TTC549 (cell line): ENCODE measurements around the gene CALHM5.
A peak's percentile ranks its signal among the peaks of the same experiment; 100 is the strongest.
"Not testable (repeated sequence)": the region's sequence is repeated elsewhere in the genome, so short reads cannot be mapped to it uniquely, and the experiment has no call there.

ENCODE experiments used
- FAIRE-seq: peaks from 2 replicates; lab custom pipeline; 2012; peaks lifted over from hg19 to GRCh38; lab: Jason Lieb, UNC

Gene CALHM5, protein sequence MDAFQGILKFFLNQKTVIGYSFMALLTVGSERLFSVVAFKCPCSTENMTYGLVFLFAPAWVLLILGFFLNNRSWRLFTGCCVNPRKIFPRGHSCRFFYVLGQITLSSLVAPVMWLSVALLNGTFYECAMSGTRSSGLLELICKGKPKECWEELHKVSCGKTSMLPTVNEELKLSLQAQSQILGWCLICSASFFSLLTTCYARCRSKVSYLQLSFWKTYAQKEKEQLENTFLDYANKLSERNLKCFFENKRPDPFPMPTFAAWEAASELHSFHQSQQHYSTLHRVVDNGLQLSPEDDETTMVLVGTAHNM

DNA sequence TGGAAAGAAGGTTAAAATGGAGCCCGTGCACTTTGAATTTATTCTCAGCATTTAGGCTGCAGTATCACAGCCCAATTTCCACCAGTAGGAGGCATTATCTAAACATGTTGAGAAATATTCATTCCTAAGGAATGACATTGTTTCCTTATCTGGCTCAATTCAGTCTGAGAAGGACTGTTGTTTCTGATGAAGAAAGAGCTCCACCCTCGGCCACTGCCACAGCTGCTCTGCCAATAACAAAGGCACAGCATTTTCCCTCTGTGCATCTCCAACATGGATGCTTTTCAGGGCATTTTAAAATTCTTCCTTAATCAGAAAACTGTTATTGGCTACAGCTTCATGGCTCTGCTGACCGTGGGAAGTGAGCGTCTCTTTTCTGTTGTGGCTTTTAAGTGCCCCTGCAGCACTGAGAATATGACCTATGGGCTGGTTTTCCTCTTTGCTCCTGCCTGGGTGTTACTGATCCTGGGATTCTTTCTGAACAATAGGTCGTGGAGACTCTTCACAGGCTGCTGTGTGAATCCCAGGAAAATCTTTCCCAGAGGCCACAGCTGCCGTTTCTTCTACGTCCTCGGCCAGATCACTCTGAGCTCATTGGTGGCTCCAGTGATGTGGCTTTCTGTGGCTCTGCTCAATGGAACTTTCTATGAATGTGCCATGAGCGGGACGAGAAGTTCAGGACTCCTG, at the start of gene CALHM5:
Gene CALHM5 (plus strand): TSS at position 216 of the 687 bp plus-strand sequence. CDS start 58 bp downstream, at position 274.
- FAIRE-seq: peak; percentile 96

DNA sequence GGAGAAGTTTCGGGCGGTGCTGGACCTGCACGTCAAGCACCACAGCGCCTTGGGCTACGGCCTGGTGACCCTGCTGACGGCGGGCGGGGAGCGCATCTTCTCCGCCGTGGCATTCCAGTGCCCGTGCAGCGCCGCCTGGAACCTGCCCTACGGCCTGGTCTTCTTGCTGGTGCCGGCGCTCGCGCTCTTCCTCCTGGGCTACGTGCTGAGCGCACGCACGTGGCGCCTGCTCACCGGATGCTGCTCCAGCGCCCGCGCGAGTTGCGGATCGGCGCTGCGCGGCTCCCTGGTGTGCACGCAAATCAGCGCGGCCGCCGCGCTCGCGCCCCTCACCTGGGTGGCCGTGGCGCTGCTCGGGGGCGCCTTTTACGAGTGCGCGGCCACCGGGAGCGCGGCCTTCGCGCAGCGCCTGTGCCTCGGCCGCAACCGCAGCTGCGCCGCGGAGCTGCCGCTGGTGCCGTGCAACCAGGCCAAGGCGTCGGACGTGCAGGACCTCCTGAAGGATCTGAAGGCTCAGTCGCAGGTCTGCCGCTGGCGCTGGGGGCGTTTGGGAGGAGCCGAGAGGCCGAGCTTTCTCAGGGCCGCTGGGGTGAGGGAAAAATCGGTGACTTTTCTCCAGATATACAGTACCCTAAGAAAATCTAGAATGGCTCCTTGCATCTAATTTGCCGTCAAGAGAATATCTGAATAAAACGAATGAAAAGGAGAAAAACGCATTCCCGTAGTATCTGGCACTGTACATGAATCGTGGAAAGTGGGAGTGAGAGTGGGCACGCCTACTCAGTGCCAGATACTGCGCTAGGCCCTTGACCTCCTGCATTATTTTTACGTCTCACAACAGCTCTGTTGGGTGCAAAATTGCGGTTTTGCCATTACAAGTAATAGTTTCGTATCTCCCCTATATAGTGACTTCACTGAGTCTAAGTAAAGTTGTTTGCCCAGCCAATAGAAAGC, 49.2 kb upstream of the CALHM5 start:
- FAIRE-seq: no peak

DNA sequence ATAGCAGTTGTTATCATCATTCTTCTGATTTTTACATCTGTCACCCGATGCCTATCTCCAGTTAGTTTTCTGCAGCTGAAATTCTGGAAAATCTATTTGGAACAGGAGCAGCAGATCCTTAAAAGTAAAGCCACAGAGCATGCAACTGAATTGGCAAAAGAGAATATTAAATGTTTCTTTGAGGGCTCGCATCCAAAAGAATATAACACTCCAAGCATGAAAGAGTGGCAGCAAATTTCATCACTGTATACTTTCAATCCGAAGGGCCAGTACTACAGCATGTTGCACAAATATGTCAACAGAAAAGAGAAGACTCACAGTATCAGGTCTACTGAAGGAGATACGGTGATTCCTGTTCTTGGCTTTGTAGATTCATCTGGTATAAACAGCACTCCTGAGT, 48.1 kb upstream of the CALHM5 start:
- no peak for FAIRE-seq

DNA sequence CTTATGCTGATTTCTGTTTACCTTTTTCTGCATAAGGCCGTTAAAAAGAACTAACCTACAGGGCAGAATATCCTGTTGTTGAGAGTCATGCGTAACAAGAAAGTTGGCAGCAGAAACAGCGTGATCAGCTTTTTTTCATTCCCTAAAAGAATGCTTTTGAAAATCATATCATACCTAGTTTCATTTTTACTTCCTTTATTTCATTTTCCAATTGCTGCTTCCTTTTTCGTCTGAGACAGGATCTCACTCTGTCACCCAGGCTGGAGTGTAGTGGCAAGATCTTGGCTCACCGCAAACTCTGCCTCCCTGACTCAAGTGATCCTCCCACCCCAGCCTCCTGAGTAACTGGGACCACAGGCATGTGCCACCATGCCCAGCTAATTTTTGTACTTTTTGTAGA, 46.2 kb upstream of the CALHM5 start:
- FAIRE-seq: no peak

- no peak for FAIRE-seq
These were observed 44.3 kb upstream of the CALHM5 start for GRCh38 chr6:116467096-116467495.

DNA sequence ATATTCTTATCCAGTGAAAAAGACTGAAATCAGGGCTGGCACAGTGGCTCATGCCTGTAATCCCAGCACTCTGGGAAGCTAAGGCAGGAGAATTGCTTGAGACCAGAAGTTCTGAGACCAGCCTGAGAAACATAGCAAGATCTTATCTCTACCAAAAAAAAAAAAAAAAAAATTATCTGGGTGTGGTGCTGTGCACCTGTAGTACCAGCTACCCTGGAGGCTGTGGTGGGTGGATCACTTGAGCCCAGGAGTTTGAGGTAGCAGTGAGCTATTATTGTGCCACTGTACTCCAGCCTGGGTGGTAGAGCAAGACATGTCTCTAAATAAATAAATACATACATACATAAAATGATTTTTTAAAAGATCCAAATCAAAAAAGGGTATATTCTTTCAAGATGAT, 43.9 kb upstream of the CALHM5 start:
- no peak for FAIRE-seq

- no peak for FAIRE-seq
These were observed 43.1 kb upstream of the CALHM5 start for GRCh38 chr6:116468293-116468692.

DNA sequence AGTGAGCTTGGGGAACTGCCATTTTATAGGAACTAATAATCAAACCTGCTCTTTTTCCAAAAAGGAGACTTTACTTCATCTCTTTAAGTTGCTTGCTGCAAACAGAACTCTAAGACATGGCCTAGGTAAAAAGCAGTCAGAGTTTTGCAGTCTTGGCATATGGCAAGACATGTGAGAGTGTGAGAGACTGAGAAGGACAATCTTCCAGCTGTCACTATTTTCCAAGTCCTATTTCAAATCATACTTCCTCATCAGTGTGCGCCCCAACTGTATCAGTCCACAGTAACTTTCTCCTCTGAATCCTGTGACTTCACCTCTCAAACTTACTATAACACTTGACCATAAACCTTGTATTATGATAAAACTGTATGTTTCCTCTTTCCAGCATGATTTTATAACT, 39.9 kb upstream of the CALHM5 start:
- FAIRE-seq: no peak

DNA sequence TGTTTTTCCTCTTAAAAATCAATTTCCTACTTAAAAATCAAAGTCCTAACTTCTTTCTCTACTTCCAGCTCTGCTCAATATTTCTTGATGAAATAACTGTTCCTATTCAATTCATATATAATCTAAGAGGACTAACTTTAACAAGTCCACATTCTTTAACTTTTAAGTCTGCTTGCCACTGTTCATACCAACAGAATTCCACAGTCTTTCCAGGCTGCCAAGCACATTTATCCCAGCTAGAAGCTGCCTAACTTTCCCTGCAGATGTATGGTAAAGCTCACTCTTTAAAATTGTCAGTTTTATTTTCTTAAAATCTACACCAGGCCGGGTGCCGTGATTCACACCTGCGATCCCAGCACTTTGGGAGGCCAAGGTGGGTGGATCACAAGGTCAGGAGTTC, 38.7 kb upstream of the CALHM5 start:
- FAIRE-seq: no peak

- no peak for FAIRE-seq
These were observed 36.3 kb upstream of the CALHM5 start for GRCh38 chr6:116475141-116475540.

DNA sequence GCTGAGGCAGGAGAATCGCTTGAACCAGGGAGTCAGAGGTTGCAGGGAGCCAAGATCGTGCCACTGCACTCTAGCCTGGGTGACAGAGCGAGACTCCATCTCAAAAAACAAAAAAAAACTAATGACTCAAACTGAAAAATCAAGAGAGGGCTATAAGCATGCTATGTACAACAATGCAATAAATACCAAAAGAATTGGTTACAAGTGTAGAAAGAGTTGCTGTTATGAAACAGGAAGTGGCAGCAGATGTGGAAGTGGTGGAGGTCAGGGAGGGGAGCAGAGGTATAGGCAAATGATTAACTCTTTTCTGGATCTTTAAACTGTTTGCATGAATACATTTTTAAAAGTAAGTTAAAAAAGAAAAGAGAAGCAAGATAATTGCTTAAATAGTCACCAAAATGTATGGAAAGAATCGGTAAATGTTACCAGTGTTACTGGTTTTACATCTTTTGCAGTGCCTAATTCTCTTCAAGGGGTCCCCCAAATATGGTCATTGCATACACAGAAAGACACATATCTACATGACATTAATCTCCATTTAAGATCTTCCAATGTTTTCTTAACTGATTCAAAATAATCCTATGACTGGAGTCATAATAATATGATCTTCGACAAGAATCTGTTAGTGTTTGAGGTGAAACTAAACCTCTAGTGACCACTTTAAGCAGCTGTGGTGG, 35.3 kb upstream of the CALHM5 start:
- FAIRE-seq: no peak

DNA sequence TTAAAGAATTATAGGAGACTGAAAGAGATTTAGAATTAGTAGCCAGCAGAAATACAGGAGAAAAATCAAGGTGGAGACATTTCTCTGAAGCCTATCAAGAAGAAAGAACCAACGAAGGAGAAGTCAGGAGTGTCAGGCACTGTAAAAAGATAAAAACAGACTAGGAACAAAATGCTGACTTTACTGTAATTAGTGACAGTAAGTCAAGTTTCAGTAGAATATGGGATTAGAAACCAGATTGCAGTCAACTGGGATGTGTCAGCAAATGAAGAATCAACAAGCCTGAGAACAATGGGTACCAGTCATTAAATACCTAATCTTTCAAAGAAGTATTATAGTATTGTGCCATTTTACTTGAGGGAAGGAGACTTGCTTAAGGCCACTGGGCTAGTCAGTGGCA, 28.7 kb upstream of the CALHM5 start:
- FAIRE-seq: no peak

DNA sequence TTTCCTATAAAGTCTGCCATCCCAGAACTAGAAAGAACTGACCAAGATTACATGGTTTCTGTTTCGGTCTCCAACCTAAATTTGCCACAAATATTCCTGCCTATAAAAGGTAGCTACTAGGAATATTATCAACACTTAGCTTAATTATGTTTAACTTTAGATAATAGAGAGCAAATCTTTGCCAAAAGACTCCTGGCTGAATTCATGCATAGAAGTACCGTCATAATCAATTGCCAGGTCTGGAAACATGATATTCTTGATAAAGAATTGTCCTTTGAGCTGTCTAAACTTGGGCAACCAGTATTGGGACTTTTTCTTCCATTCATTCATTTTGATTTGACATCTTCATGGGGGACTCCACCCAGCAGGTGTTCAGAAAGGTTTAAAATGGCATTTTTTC, 27.8 kb upstream of the CALHM5 start:
- no peak for FAIRE-seq

- FAIRE-seq: no peak
These were observed 25.8 kb upstream of the CALHM5 start for GRCh38 chr6:116485559-116486184.

DNA sequence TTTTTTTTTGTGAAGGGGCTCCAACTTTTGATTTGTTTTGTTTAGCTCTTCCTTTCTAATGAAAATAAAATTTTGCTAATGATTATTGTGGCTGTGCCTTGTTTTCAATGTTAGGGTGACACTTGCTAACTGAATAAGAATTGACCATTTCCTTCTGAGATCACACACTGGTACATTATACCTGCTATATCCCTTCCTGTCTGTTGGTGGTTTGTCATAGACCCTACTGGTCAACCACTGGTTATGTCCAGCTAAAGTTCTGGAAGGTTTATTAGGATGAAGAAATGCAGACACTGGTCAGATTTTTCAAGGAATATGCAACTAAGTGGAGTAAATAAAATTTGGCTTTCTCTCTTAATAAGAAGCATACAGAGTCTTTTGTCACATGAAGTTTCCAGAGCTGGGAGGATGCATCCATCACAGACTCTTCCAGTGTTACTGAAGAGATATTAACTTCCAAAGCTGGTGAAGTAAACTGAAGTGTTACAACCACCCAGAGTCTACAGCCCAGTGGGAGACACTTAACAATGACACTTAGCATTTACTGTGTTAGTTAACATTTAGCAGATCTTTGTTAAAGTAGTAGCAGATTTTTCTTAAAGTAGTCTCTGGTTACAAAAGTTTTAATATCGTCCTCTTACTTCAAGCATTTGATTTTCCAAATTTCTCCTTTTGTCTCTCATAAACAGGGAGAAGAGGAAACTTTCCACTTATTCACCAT, 19.7 kb upstream of the CALHM5 start:
- no peak for FAIRE-seq

DNA sequence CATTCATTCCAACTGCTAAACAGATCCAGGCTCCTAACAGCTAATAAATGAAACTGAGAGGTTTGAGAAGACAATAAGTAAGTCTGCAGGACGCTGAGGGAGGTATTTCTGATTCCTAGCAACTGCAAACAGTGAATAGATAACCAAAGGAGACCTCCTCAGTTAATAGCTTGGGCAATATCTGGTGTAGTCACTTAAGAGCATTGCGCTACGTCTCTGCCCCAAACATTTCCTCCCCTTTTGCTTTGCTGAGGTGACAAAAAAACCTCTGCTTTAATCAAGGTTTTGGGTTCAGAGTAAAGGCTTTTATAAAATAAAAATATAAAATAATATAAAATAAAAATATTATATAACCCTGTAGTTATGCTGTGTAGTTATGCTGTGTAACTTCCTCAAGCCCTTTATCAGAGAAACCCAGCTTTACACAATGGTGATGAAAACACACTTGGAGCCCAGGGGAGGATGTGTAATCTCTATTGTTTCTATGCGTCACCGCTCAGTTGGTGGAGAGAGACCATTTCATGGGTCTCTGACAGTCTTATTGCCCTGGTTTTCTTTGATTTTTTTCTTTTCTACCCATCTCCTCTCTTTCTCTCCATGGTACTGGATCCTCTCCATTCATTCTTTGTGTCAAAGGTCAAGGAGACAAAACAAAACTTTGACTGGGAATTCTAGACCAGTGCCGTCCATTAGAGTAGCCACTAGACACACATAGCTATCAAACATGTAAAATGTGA, 18.9 kb upstream of the CALHM5 start:
- no peak for FAIRE-seq

DNA sequence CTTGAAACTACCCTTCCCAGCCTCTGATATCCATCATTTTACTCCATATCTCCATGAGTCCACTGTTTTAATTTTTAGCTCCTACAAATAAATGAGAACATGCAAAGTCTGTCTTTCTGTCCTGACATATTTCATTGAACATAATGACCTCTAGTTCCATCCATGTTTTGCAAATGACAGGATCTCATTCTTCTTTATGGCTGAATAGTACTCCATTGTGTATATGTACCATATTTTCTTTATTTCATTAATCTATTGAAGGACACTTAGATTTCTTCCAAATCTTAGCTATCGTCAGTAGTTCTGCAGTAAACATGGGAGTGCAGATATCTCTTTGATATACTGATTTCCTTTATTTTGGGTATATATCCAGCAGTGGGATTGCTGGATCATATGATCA, 16.3 kb upstream of the CALHM5 start:
- FAIRE-seq: not testable (repeated sequence)

DNA sequence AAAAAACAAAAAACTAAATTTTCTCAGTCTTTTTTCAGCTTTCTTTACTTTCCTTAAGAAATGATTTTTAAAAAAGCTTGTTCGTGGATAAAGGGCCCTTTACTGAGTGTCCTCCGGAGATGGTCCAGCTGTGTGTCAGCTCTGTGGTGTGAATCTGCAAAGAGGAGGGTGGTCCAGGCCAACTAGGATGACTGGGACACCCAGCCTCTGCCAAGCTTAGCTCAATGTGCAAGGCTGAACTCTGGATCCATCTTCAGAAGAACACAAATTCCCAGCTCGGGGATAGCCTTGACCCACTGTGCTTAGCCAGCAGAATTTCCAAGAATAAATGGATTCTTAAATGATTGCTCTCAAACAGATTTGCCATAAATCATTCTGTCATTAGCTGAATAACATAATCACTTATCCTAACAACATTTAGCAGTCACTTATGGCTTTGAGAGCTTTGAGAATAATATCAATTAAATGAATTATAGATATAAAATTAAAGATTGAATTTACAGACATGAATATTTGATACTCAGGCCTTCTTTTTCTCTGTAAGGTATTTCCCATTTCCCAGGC, 14.2 kb upstream of the CALHM5 start:
- no peak for FAIRE-seq

DNA sequence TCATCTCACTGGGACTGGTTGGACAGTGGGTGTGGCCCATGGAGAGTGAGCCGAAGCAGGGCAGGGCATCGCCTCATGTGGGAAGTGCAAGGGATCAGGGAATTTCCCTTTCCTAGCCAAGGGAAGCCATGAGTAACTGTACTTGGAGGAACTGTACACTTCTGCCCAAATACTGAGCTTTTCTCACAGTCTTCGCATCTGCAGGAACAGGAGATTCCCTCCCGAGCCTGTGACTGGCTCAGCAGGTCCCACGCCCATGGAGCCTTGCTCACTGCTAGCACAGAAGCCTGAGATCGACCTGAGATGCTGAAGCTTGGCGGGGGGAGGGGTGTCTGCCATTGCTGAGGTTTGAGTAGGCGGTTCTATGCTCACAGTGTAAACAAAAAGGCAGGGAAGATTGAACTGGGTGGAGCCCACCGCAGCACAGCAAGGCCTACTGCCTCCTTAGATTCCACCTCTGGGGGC, 10.4 kb upstream of the CALHM5 start:
- no peak for FAIRE-seq

DNA sequence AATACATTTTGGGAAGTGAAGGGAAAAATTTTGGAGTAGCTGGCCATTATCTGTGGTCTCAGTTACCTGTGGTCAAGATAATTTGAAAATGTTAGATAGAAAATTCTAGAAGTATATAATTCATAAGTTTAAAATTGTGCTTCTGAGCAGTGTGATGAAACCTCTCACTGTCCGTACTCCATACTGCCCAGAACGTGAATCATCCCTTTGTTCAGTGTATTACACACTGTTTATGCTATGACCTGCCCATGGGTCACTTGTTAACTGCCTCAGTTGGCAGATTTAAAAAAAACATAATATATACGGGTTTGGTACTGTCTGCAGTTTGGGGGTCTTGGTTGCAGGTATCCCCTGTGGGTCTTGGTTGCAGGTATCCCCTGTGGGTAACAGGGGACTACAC, 4.1 kb upstream of the CALHM5 start:
- FAIRE-seq: no peak
